ENCODE measurements around the gene HERPUD1. TPM values are rescaled to one million over a fixed set of nuclear protein-coding genes. Genes with fewer than 3 reads are reported as not detected.

Gene HERPUD1, protein sequence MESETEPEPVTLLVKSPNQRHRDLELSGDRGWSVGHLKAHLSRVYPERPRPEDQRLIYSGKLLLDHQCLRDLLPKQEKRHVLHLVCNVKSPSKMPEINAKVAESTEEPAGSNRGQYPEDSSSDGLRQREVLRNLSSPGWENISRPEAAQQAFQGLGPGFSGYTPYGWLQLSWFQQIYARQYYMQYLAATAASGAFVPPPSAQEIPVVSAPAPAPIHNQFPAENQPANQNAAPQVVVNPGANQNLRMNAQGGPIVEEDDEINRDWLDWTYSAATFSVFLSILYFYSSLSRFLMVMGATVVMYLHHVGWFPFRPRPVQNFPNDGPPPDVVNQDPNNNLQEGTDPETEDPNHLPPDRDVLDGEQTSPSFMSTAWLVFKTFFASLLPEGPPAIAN
- 85.7 to 95.2 TPM (median 87.1 TPM) in 5 replicates for total RNA-seq (2022; extraction: Qiagen RNA extraction)

DNA sequence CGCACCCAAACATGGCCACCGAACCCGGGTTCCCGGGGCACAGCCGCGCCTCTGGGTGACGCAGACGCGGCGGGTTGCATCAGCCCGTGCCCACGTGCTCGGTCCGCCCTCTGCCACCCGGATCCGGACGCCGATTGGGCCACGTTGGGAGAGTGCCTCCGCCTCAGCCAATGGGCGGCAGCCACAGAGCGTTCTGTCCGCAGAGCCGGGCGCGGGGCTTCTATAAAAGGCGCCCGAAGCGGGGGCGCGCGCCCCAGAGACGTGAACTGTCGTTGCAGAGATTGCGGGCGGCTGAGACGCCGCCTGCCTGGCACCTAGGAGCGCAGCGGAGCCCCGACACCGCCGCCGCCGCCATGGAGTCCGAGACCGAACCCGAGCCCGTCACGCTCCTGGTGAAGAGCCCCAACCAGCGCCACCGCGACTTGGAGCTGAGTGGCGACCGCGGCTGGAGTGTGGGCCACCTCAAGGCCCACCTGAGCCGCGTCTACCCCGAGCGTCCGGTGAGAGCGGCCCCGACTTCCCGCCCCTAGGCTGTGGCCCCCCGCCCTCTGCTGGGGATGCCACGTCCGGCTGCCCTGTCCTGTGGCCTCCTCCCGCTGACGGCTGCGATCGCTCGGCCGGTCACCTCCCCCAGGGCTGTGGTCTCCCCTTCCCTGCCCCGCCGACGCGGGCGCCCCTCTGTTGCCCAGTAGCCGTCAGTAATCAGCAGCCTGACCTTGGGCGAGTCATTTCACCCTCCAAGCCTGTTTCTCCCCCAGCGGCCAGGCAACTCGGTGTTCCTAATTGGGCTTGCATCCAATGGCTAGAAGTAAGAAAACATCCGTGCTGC is at the start of gene HERPUD1:
Gene HERPUD1, plus strand, starts transcription at position 251 of the 829 bp plus-strand sequence. Its CDS starts 103 bp downstream, at position 354.

DNA sequence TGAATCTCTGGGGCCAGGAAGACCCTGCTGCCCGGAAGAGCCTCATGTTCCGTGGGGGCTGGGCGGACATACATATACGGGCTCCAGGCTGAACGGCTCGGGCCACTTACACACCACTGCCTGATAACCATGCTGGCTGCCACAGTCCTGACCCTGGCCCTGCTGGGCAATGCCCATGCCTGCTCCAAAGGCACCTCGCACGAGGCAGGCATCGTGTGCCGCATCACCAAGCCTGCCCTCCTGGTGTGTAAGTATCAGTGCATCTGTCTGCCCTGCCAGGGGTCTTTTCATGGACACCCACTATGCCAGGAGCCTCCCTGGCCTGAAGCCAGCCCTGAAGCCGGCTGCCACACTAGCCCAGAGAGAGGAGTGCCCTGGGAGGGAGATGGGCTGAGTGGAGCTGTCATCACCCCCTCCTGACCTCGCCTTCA is 29.9 kb downstream of the HERPUD1 start, which contains the start of gene CETP:
Gene CETP, plus strand, starts transcription at position 100 of the 431 bp plus-strand sequence. Its CDS starts 30 bp downstream, at position 130.

DNA sequence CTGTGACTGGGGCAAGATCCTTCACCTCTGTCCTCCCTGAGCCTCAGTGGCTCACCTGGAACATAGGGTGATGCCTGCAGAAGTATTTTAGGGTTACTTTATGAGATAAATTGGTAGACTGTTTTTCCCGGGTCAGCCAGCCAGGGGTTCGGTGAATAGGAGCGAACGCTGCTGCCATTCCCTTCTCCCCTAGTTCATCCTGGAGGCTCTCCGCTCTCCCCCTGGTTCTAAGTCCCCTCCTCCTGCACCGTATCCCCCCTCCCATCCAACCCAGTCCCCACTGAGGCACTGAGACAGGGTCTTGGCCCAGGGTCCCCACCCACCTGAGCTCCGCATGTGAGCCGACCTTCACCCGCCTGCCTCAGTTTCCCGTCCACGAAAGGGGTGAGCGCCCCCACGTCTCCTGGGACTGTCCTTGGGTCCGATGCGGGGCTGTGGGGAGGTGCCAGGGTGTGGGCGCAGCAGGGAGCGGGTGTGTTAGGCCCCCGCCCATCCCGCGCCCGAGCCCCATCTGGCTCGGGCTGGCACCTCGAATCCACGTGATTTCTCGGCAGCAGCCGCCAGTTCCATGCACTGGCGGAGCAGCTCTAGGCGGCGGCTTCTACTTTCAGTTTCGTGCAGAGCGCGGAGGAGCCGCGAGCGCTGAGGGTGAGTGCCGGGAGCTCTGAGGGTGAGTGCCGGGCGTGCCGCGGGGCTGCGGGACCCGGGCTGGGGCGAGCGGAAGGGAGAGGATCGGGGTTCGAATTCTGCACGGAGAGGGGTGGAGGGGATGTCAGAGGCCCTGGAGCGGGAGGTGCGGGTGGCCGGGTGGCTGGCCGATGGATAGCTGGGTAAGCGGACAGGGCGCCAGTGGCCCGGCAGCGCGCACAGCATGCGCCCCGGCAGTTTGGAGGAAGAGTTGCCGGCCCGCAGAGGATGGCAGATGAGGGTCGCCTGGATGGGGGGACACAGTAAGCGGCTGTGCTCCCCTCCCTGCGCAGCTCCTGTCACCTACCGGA is 57.3 kb downstream of the HERPUD1 start, which contains the start of gene NLRC5:
Gene NLRC5, plus strand, starts transcription at position 610 of the 998 bp plus-strand sequence. CDS start 31,156 bp downstream, outside the sequence.

Other genes starting within 250 kb of the HERPUD1 start
- 443 to 894 TPM (median 703 TPM) in 5 replicates for gene MT1X, start 249.7 kb upstream of the HERPUD1 start, total RNA-seq (2022; extraction: Qiagen RNA extraction)
- gene NUP93, start 202.0 kb upstream of the HERPUD1 start, total RNA-seq (2022; extraction: Qiagen RNA extraction) = 87.9 to 108 TPM (median 101 TPM) in 5 replicates
- gene SLC12A3, start 66.9 kb upstream of the HERPUD1 start, total RNA-seq (2022; extraction: Qiagen RNA extraction) = not detected in 5 replicates
- gene CETP, start 29.8 kb downstream of the HERPUD1 start, total RNA-seq (2022; extraction: Qiagen RNA extraction) = not detected in 5 replicates
- 2.8 to 4.4 TPM (median 3.7 TPM) in 5 replicates for gene NLRC5, start 57.4 kb downstream of the HERPUD1 start, total RNA-seq (2022; extraction: Qiagen RNA extraction)
- gene CPNE2, start 160.4 kb downstream of the HERPUD1 start, total RNA-seq (2022; extraction: Qiagen RNA extraction) = 41.8 to 49.2 TPM (median 43.7 TPM) in 5 replicates

Data from A549 treated with Mapracorat at 1 μM for 4 hours (cell line).